ENCODE data around the gene DNAH3. TPM values are rescaled to one million over a fixed set of nuclear protein-coding genes. Genes with fewer than 3 reads are reported as not detected.

Gene DNAH3
- total and polyA plus RNA-seq, 2 of the 8 experiments (the other 6 are each of a cell fraction or from before 2014, with no cell fraction given), result 0.57 to 0.71 TPM

DNA sequence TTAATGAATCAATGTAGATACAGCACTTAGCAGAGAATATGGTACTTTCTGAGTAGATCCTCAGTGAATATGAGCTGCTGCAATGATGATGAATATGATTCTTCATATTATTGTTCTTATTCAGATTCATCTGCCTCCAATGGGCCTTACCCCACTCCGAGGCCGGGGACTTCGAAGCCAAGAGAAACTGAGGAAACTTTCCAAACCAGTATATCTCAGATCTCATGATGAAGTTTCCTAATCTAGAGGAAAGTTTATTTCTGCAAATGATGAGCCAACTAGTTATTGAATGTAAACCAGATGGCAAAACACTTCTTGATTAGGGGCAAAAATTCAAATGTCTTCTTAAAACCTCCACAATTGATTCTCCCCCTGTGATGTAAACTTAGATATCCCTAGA lies 226.8 kb downstream of the DNAH3 start (continued):
- TF ChIP-seq CHD7 (IDR thresholded peaks at IDR 0.05; ENCODE audit: insufficient replicate concordance, low read length), result no peak
- no peak for TF ChIP-seq SP4 (IDR thresholded peaks at IDR 0.05; ENCODE audit: low read length)
- no peak for TF ChIP-seq JUN (IDR thresholded peaks at IDR 0.05; ENCODE audit: low read depth, low read length)
- no peak for TF ChIP-seq POLR2AphosphoS5 (IDR thresholded peaks at IDR 0.05; ENCODE audit: low read depth, low read length)
- TF ChIP-seq ASH2L (IDR thresholded peaks at IDR 0.05; ENCODE audit: low read length), result no peak
- no peak for TF ChIP-seq BACH1 (IDR thresholded peaks at IDR 0.05; ENCODE audit: low read length)
- no peak for TF ChIP-seq HDAC2 (IDR thresholded peaks at IDR 0.05; ENCODE audit: borderline replicate concordance in 1 of 2, low read depth in 2 of 2, low read length in 2 of 2)
- TF ChIP-seq KDM5A (IDR thresholded peaks at IDR 0.05; ENCODE audit: low read length), result no peak

Data from H1 (cell line).